Naive thymus-derived CD8-positive, alpha-beta T cell (primary cell): Measurements from ENCODE around the gene MED15. TPM values are rescaled to one million over a fixed set of nuclear protein-coding genes. Genes with fewer than 3 reads are reported as not detected.

Experiments used
- ATAC-seq, 2 donors: fragments of 150-1000 bp; cut with Tn5 transposase in 1 of 2; sonication (Bioruptor Pico), chemical (Tn5 transposase) in 1 of 2; 1 replicate in 1 of 2; 2 replicates in 1 of 2; pipeline ENCODE4 v1.10.0; 2021; ENCODE audit warnings: mild to moderate bottlenecking in 2 of 2, moderate library complexity in 2 of 2
- POLR2A ChIA-PET: fragments of 350-600 bp; sonication (Branson Sonifier 250); formaldehyde crosslinking; loops from one replicate; lab custom pipeline; 2021; ENCODE audit warnings: antibody characterized with exemption; lab: Charles Lee
- DNase-seq, 10 donors: peaks; one replicate each; pipeline versions ENCODE4 v3.0.0 to v3.0.0-alpha.2; 2020 to 2022
- H3K27ac Mint-ChIP-seq, 10 donors: one replicate each; pipeline ENCODE4 v1.8.0; 2020 to 2022; ENCODE audit warnings: mild to moderate bottlenecking in 10 of 10, mixed read lengths in 10 of 10, moderate library complexity in 4 of 10, inconsistent platforms in 1 of 10
- H3K27me3 Mint-ChIP-seq, 5 donors: one replicate each; pipeline ENCODE4 v1.8.0; 2021 to 2022; ENCODE audit warnings: mixed read lengths in 5 of 5
- H3K36me3 Mint-ChIP-seq, 3 donors: one replicate each; pipeline ENCODE4 v1.8.0; 2020 to 2022; ENCODE audit warnings: mixed read lengths in 3 of 3, mild to moderate bottlenecking in 2 of 3, inconsistent platforms in 1 of 3
- H3K4me1 Mint-ChIP-seq, 4 donors: one replicate each; pipeline ENCODE4 v1.8.0; 2021 to 2022; ENCODE audit warnings: mixed read lengths in 4 of 4
- H3K4me3 Mint-ChIP-seq, 10 donors: one replicate each; pipeline ENCODE4 v1.8.0; 2020 to 2022; ENCODE audit warnings: mild to moderate bottlenecking in 10 of 10, mixed read lengths in 10 of 10, moderate library complexity in 6 of 10, inconsistent platforms in 1 of 10
- H3K9me3 Mint-ChIP-seq, 9 donors: one replicate each; pipeline ENCODE4 v1.8.0; 2020 to 2022; ENCODE audit warnings: mixed read lengths in 9 of 9, mild to moderate bottlenecking in 3 of 9, inconsistent platforms in 1 of 9, moderate library complexity in 1 of 9
- polyA plus RNA-seq, 3 donors: library from polyadenylated mRNA; unstranded; fragments of 300-500 nt; fragmentation: Illumina TruSeq; gene quantifications; one replicate each; pipeline ENCODE4 v1.2.3, GENCODE V29; 2021
- total RNA-seq, 8 experiments: library from RNA in 2 of 8; stranded (reverse) in 2 of 8; gene quantifications; one replicate each; pipeline ENCODE4 v1.2.3 and lab custom pipeline; 2021 to 2026

Gene MED15
- total and polyA plus RNA-seq, 5 experiments from 2014 or later = 25.4 to 327 (median 85.2) TPM

GRCh38 chr22:20514658-20515406 is 7.4 kb downstream of the MED15 start:
- ATAC-seq = no peak

GRCh38 chr22:20516399-20516798 is 9.0 kb downstream of the MED15 start:
- peak overlapping the region in 4 of 10 donors; percentile 5 to 83 (median 42) for H3K27ac Mint-ChIP-seq
- H3K36me3 Mint-ChIP-seq = peaks cover 0 to 80% (median 5%) of the 10 kb centered on the region in 3 donors
- H3K27me3 Mint-ChIP-seq = no peaks in the 10 kb centered on the region
- H3K4me1 Mint-ChIP-seq = peaks cover 35 to 82% (median 77%) of the 10 kb centered on the region in 4 donors
- POLR2A ChIA-PET = interaction anchor here (0.7 to 3.1 kb wide), 3 partner anchors 8 to 18 kb away, joined by 3 to 17 read pairs (median 5); partner anchors contain the start of gene MED15
- no peaks in the 10 kb centered on the region for H3K9me3 Mint-ChIP-seq
- H3K4me3 Mint-ChIP-seq = peak overlapping the region in 2 of 10 donors; percentile 10 to 43
- ATAC-seq = no peak
- DNase-seq = no peak

More at GRCh38 chr22:20514658-20515406, 7.4 kb downstream of the MED15 start:
- Mint-ChIP-seq H3K27me3 (no peaks in the 10 kb centered on the region), H3K27ac (peak overlapping the region in 5 of 10 donors; percentile 27 to 80 (median 51)), H3K4me3 (peak overlapping the region in 2 of 10 donors; percentile 13 to 44), H3K36me3 (peaks cover 0 to 77% (median 5%) of the 10 kb centered on the region in 3 donors), H3K4me1 (peaks cover 32 to 87% (median 83%) of the 10 kb centered on the region in 4 donors), H3K9me3 (no peaks in the 10 kb centered on the region)
- POLR2A ChIA-PET = interaction anchor here (0.8 to 8.9 kb wide), 4 partner anchors 18 to 36 kb away, joined by 3 to 140 read pairs (median 6); no protein-coding TSS in a partner anchor
- no peak for DNase-seq

- Mint-ChIP-seq H3K36me3 (peaks cover 0 to 79% (median 4%) of the 10 kb centered on the region in 3 donors), H3K4me3 (peak overlapping the region in 9 of 10 donors; percentile 7 to 71 (median 39)), H3K27ac (peak overlapping the region; percentile 74 to 93 (median 89)), H3K4me1 (peaks cover 33 to 80% (median 74%) of the 10 kb centered on the region in 4 donors), H3K27me3 (no peaks in the 10 kb centered on the region), H3K9me3 (no peaks in the 10 kb centered on the region)
- POLR2A ChIA-PET = interaction anchor here (0.7 to 3.1 kb wide), 3 partner anchors 9 to 48 kb away, joined by 3 to 17 read pairs (median 5); partner anchors contain the start of gene MED15
- ATAC-seq (peak; percentile 24 to 83), DNase-seq (no peak)
Observed at GRCh38 chr22:20517422-20517821, 10.0 kb downstream of the MED15 start.

- H3K27me3 Mint-ChIP-seq = no peaks in the 10 kb centered on the region
- H3K27ac Mint-ChIP-seq = peak overlapping the region; percentile 74 to 93 (median 89)
- H3K4me3 Mint-ChIP-seq = peak overlapping the region in 7 of 10 donors; percentile 35 to 67 (median 48)
- peaks cover 36 to 85% (median 80%) of the 10 kb centered on the region in 4 donors for H3K4me1 Mint-ChIP-seq
- H3K9me3 Mint-ChIP-seq = no peaks in the 10 kb centered on the region
- no peak for DNase-seq
- H3K36me3 Mint-ChIP-seq = peaks cover 0 to 76% (median 4%) of the 10 kb centered on the region in 3 donors
- POLR2A ChIA-PET = interaction anchor here (0.6 to 3.1 kb wide), 4 partner anchors 9 to 37 kb away, joined by 3 to 17 read pairs (median 4); partner anchors contain the start of gene MED15
- peak in 1 of 2 donors; percentile 31 for ATAC-seq
Observed at GRCh38 chr22:20517841-20518592, 10.6 kb downstream of the MED15 start.

- H3K9me3 Mint-ChIP-seq = no peaks in the 10 kb centered on the region
- peak overlapping the region in 2 of 10 donors; percentile 30 to 63 for H3K4me3 Mint-ChIP-seq
- H3K27ac Mint-ChIP-seq = peak overlapping the region in 9 of 10 donors; percentile 71 to 93 (median 88)
- no peaks in the 10 kb centered on the region for H3K27me3 Mint-ChIP-seq
- DNase-seq = no peak
- POLR2A ChIA-PET = interaction anchor here (0.6 to 3.1 kb wide), 5 partner anchors 8 to 30 kb away, joined by 3 to 17 read pairs (median 5); partner anchors contain the start of gene MED15
- no peak for ATAC-seq
- peaks cover 41 to 85% (median 81%) of the 10 kb centered on the region in 4 donors for H3K4me1 Mint-ChIP-seq
- peaks cover 0 to 66% (median 2%) of the 10 kb centered on the region in 3 donors for H3K36me3 Mint-ChIP-seq
Observed at GRCh38 chr22:20519558-20519957, 12.1 kb downstream of the MED15 start.

GRCh38 chr22:20520093-20520511 is 12.7 kb downstream of the MED15 start:
- Mint-ChIP-seq H3K36me3 (peaks cover 0 to 63% (median 2%) of the 10 kb centered on the region in 3 donors), H3K9me3 (no peaks in the 10 kb centered on the region), H3K27me3 (no peaks in the 10 kb centered on the region), H3K27ac (peak overlapping the region; percentile 47 to 93 (median 85)), H3K4me1 (peaks cover 41 to 84% (median 79%) of the 10 kb centered on the region in 4 donors), H3K4me3 (peak overlapping the region in 7 of 10 donors; percentile 4 to 63 (median 37))
- POLR2A ChIA-PET = interaction anchor here (0.7 to 1.9 kb wide), 4 partner anchors 14 to 52 kb away, joined by 3 to 7 read pairs (median 5); no protein-coding TSS in a partner anchor
- ATAC-seq (peak in 1 of 2 donors; percentile 17), DNase-seq (peak in 1 of 10 donors; percentile 6)

GRCh38 chr22:20522134-20523004 is 15.0 kb downstream of the MED15 start:
- POLR2A ChIA-PET = interaction anchor here (1.2 to 3.1 kb wide), 4 partner anchors 10 to 44 kb away, joined by 3 to 11 read pairs (median 7); no protein-coding TSS in a partner anchor
- ATAC-seq = no peak
- no peaks in the 10 kb centered on the region for H3K9me3 Mint-ChIP-seq
- peaks cover 3 to 62% (median 9%) of the 10 kb centered on the region in 3 donors for H3K36me3 Mint-ChIP-seq
- H3K4me1 Mint-ChIP-seq = peaks cover 44 to 80% (median 78%) of the 10 kb centered on the region in 4 donors
- H3K27me3 Mint-ChIP-seq = no peaks in the 10 kb centered on the region
- peak overlapping the region in 9 of 10 donors; percentile 36 to 73 (median 58) for H3K4me3 Mint-ChIP-seq
- peak overlapping the region; percentile 58 to 98 (median 94) for H3K27ac Mint-ChIP-seq
- no peak for DNase-seq

GRCh38 chr22:20523086-20523983 is 15.9 kb downstream of the MED15 start:
- POLR2A ChIA-PET = interaction anchor here (0.7 to 4.1 kb wide), 8 partner anchors 11 to 62 kb away, joined by 3 to 27 read pairs (median 4); partner anchors contain the start of gene MED15
- DNase-seq = peak in 4 of 10 donors; percentile 9 to 23 (median 17)
- Mint-ChIP-seq H3K9me3 (no peaks in the 10 kb centered on the region), H3K4me3 (peak overlapping the region; percentile 26 to 86 (median 63)), H3K27me3 (no peaks in the 10 kb centered on the region), H3K27ac (peak overlapping the region; percentile 87 to 98 (median 94)), H3K4me1 (peaks cover 41 to 75% (median 73%) of the 10 kb centered on the region in 4 donors), H3K36me3 (peaks cover 6 to 63% (median 11%) of the 10 kb centered on the region in 3 donors)
- peak; percentile 53 to 60 for ATAC-seq

- peak overlapping the region in 9 of 10 donors; percentile 61 to 86 (median 72) for H3K4me3 Mint-ChIP-seq
- DNase-seq = peak in 8 of 10 donors; percentile 14 to 75 (median 38)
- POLR2A ChIA-PET = interaction anchor here (1.0 to 4.1 kb wide), 8 partner anchors 10 to 42 kb away, joined by 3 to 27 read pairs (median 4); partner anchors contain the start of gene MED15
Observed at GRCh38 chr22:20524004-20524481, 16.6 kb downstream of the MED15 start.

GRCh38 chr22:20525048-20525447 is 17.6 kb downstream of the MED15 start:
- no peak for ATAC-seq
- H3K4me3 Mint-ChIP-seq = peak overlapping the region in 2 of 10 donors; percentile 24 to 62

More at GRCh38 chr22:20524004-20524481, 16.6 kb downstream of the MED15 start:
- Mint-ChIP-seq H3K27ac (peak overlapping the region; percentile 87 to 98 (median 94)), H3K9me3 (no peaks in the 10 kb centered on the region), H3K4me1 (peaks cover 36 to 72% (median 69%) of the 10 kb centered on the region in 4 donors), H3K27me3 (no peaks in the 10 kb centered on the region), H3K36me3 (peaks cover 6 to 58% (median 11%) of the 10 kb centered on the region in 3 donors)
- peak; percentile 75 for ATAC-seq

More at GRCh38 chr22:20525048-20525447, 17.6 kb downstream of the MED15 start:
- Mint-ChIP-seq H3K4me1 (peaks cover 35 to 64% (median 62%) of the 10 kb centered on the region in 4 donors), H3K36me3 (peaks cover 6 to 54% (median 11%) of the 10 kb centered on the region in 3 donors), H3K9me3 (no peaks in the 10 kb centered on the region), H3K27me3 (no peaks in the 10 kb centered on the region), H3K27ac (peak overlapping the region in 6 of 10 donors; percentile 27 to 96 (median 88))
- DNase-seq = no peak
- POLR2A ChIA-PET = interaction anchor here (1.0 to 4.1 kb wide), 5 partner anchors 12 to 43 kb away, joined by 3 to 27 read pairs (median 10); no protein-coding TSS in a partner anchor
